Suprapubic skin (tissue), 4 donors: Measurements from ENCODE around the gene CDYL2.

ENCODE experiments used
- CTCF ChIP-seq, 2 donors: fragments of 200-600 bp in 1 of 2; fragments of 450-650 bp in 1 of 2; sonication (generic) in 1 of 2; IDR thresholded peaks; one replicate each; pipeline ENCODE4 v1.5.1; 2016 to 2019; ENCODE audit warnings: antibody characterized with exemption in 2 of 2, mild to moderate bottlenecking in 1 of 2, moderate library complexity in 1 of 2
- POLR2A ChIP-seq, 2 donors: fragments of 450-650 bp; IDR thresholded peaks; one replicate each; pipeline ENCODE4 v1.6.1; 2017; ENCODE audit warnings: antibody characterized with exemption in 2 of 2, mild to moderate bottlenecking in 2 of 2, moderate library complexity in 2 of 2
- POLR2AphosphoS5 ChIP-seq, 3 donors: sonication (generic); formaldehyde crosslinking; IDR thresholded peaks; one replicate each; pipeline ENCODE4 v1.6.1; 2017; ENCODE audit warnings: antibody characterized with exemption in 3 of 3

GRCh38 chr16:80680046-80680445, 124.4 kb downstream of the CDYL2 start:
- no peak for TF ChIP-seq POLR2A (IDR thresholded peaks at IDR 0.05)
- TF ChIP-seq POLR2AphosphoS5 (IDR thresholded peaks at IDR 0.05): no peak
- TF ChIP-seq CTCF (IDR thresholded peaks at IDR 0.05): no peak
